Measurements from ENCODE around the gene TFDP1.
A peak's percentile ranks its signal among the peaks of the same experiment; 100 is the strongest.

Gene TFDP1

GRCh38 chr13:113599391-113599790, 14.8 kb downstream of the TFDP1 start:
- no peak for DNase-seq

- DNase-seq: no peak
Observed at GRCh38 chr13:113601166-113602070, 16.9 kb downstream of the TFDP1 start.

- DNase-seq: no peak
Observed at GRCh38 chr13:113602291-113602988, 17.9 kb downstream of the TFDP1 start.

- no peak for DNase-seq
Observed at GRCh38 chr13:113603116-113603710, 18.7 kb downstream of the TFDP1 start.

GRCh38 chr13:113604186-113604585, 19.6 kb downstream of the TFDP1 start:
- no peak for DNase-seq

- no peak for DNase-seq
Observed at GRCh38 chr13:113605461-113605860, 20.9 kb downstream of the TFDP1 start.

- no peak for DNase-seq
Observed at GRCh38 chr13:113605866-113606438, 21.4 kb downstream of the TFDP1 start.

- DNase-seq: peak; percentile 95
Observed at GRCh38 chr13:113607056-113607888, 22.7 kb downstream of the TFDP1 start.

- peak; percentile 21 for DNase-seq
Observed at GRCh38 chr13:113607889-113608635, 23.5 kb downstream of the TFDP1 start.

- DNase-seq: no peak
Observed at GRCh38 chr13:113608967-113609533, 24.5 kb downstream of the TFDP1 start.

GRCh38 chr13:113609616-113610015, 25.1 kb downstream of the TFDP1 start:
- DNase-seq: no peak

GRCh38 chr13:113610266-113610665, 25.7 kb downstream of the TFDP1 start:
- no peak for DNase-seq

- no peak for DNase-seq
Observed at GRCh38 chr13:113611996-113612395, 27.4 kb downstream of the TFDP1 start.

- DNase-seq: no peak
Observed at GRCh38 chr13:113612607-113613006, 28.1 kb downstream of the TFDP1 start.

GRCh38 chr13:113613789-113614379, 29.3 kb downstream of the TFDP1 start:
- DNase-seq: no peak

- peak; percentile 79 for DNase-seq
Observed at GRCh38 chr13:113616281-113616906, 31.8 kb downstream of the TFDP1 start.

GRCh38 chr13:113616991-113617749, 32.6 kb downstream of the TFDP1 start:
- DNase-seq: peak; percentile 16

GRCh38 chr13:113617961-113618360, 33.4 kb downstream of the TFDP1 start:
- DNase-seq: no peak

GRCh38 chr13:113618455-113618854, 33.9 kb downstream of the TFDP1 start:
- no peak for DNase-seq
